Tibial artery (tissue), 4 donors: ENCODE data around the gene SYNPR.

ENCODE experiments used
- DNase-seq, 2 donors: peaks; one replicate each; pipeline ENCODE4 v3.0.0-alpha.2; 2019
- H3K27ac ChIP-seq, 2 donors: fragments of 200-600 bp; sonication (generic) in 1 of 2; 1 replicate in 1 of 2; 2 replicates in 1 of 2; pipeline ENCODE4 v1.5.1; 2018 to 2019; ENCODE audit warnings: mild to moderate bottlenecking in 1 of 2
- H3K27me3 ChIP-seq, 2 donors: fragments of 200-600 bp; sonication (generic) in 1 of 2; one replicate each; pipeline versions ENCODE4 v1.5.1 to v1.6.0; 2016 to 2019
- H3K36me3 ChIP-seq, 3 donors: fragments of 200-600 bp; sonication (generic) in 2 of 3; one replicate each; pipeline ENCODE4 v1.5.1; 2016 to 2019; ENCODE audit warnings: mild to moderate bottlenecking in 2 of 3
- H3K4me1 ChIP-seq, 4 donors: fragments of 200-600 bp; sonication (generic) in 2 of 4; 1 replicate in 3 of 4; 2 replicates in 1 of 4; pipeline ENCODE4 v1.5.1; 2016 to 2019
- H3K4me3 ChIP-seq, 2 donors: fragments of 200-600 bp; sonication (generic) in 1 of 2; 1 replicate in 1 of 2; 2 replicates in 1 of 2; pipeline ENCODE4 v1.5.1; 2018 to 2019; ENCODE audit warnings: mild to moderate bottlenecking in 2 of 2
- H3K9me3 ChIP-seq, 3 donors: fragments of 200-600 bp; sonication (generic) in 1 of 3; one replicate each; pipeline ENCODE4 v1.5.1; 2016 to 2019
- CTCF ChIP-seq, 2 experiments: fragments of 200-600 bp in 1 of 2; fragments of 450-650 bp in 1 of 2; IDR thresholded peaks; one replicate each; pipeline ENCODE4 v1.5.1; 2017 to 2019; ENCODE audit warnings: antibody characterized with exemption in 2 of 2, mild to moderate bottlenecking in 1 of 2, moderate library complexity in 1 of 2
- intact Hi-C: fragments of 100-400 bp; cut with DNase I; formaldehyde crosslinking; loops from one replicate; pipeline ENCODE4 v1.15.0; 2023; ENCODE audit warnings: low total_unique reads

The SYNPR gene

GRCh38 chr3:63294332-63294731 is 16.2 kb downstream of the SYNPR start:
- no peak overlapping the region for H3K27ac ChIP-seq
- intact Hi-C loops: no loop called here

GRCh38 chr3:63295356-63295755 is 17.2 kb downstream of the SYNPR start:
- Histone ChIP-seq H3K4me1 (no peaks in the 10 kb centered on the region), H3K36me3 (no peaks in the 10 kb centered on the region), H3K27me3 (peaks cover 0 to 2% of the 10 kb centered on the region in 2 donors), H3K27ac (no peak overlapping the region), H3K9me3 (no peaks in the 10 kb centered on the region), H3K4me3 (no peak overlapping the region)
- DNase-seq: no peak
- TF ChIP-seq CTCF (IDR thresholded peaks at IDR 0.05): no peak
- intact Hi-C loops: no loop called here

More at GRCh38 chr3:63294332-63294731, 16.2 kb downstream of the SYNPR start:
- no peaks in the 10 kb centered on the region for H3K4me1 ChIP-seq
- TF ChIP-seq CTCF (IDR thresholded peaks at IDR 0.05): no peak
- peaks cover 0 to 2% of the 10 kb centered on the region in 2 donors for H3K27me3 ChIP-seq
- DNase-seq: no peak
- H3K4me3 ChIP-seq: no peak overlapping the region
- no peaks in the 10 kb centered on the region for H3K9me3 ChIP-seq
- no peaks in the 10 kb centered on the region for H3K36me3 ChIP-seq

- Histone ChIP-seq H3K4me1 (no peaks in the 10 kb centered on the region), H3K36me3 (no peaks in the 10 kb centered on the region), H3K4me3 (no peak overlapping the region), H3K27ac (no peak overlapping the region), H3K9me3 (no peaks in the 10 kb centered on the region), H3K27me3 (peaks cover 0 to 2% of the 10 kb centered on the region in 2 donors)
- DNase-seq: no peak
- TF ChIP-seq CTCF (IDR thresholded peaks at IDR 0.05): no peak
- intact Hi-C loops: no loop called here
Measured at GRCh38 chr3:63295806-63296205, 17.7 kb downstream of the SYNPR start.

GRCh38 chr3:63296249-63296648 is 18.1 kb downstream of the SYNPR start:
- Histone ChIP-seq H3K36me3 (no peaks in the 10 kb centered on the region), H3K4me1 (no peaks in the 10 kb centered on the region), H3K9me3 (no peaks in the 10 kb centered on the region), H3K27me3 (peaks cover 0 to 2% of the 10 kb centered on the region in 2 donors), H3K4me3 (no peak overlapping the region), H3K27ac (no peak overlapping the region)
- TF ChIP-seq CTCF (IDR thresholded peaks at IDR 0.05): no peak
- no peak for DNase-seq
- intact Hi-C loops: no loop called here

- intact Hi-C loops: no loop called here
- H3K9me3 ChIP-seq: no peaks in the 10 kb centered on the region
Measured at GRCh38 chr3:63303238-63303637, 25.1 kb downstream of the SYNPR start.

More at GRCh38 chr3:63303238-63303637, 25.1 kb downstream of the SYNPR start:
- Histone ChIP-seq H3K27ac (no peak overlapping the region), H3K4me3 (no peak overlapping the region), H3K27me3 (no peaks in the 10 kb centered on the region), H3K36me3 (no peaks in the 10 kb centered on the region), H3K4me1 (no peaks in the 10 kb centered on the region)
- no peak for TF ChIP-seq CTCF (IDR thresholded peaks at IDR 0.05)
- DNase-seq: no peak
